ENCODE results near the gene TGFBR3L. TPM values are rescaled to one million over a fixed set of nuclear protein-coding genes. Genes with fewer than 3 reads are reported as not detected.

Gene TGFBR3L
- total RNA-seq, 1 donor: 0.86 TPM

DNA sequence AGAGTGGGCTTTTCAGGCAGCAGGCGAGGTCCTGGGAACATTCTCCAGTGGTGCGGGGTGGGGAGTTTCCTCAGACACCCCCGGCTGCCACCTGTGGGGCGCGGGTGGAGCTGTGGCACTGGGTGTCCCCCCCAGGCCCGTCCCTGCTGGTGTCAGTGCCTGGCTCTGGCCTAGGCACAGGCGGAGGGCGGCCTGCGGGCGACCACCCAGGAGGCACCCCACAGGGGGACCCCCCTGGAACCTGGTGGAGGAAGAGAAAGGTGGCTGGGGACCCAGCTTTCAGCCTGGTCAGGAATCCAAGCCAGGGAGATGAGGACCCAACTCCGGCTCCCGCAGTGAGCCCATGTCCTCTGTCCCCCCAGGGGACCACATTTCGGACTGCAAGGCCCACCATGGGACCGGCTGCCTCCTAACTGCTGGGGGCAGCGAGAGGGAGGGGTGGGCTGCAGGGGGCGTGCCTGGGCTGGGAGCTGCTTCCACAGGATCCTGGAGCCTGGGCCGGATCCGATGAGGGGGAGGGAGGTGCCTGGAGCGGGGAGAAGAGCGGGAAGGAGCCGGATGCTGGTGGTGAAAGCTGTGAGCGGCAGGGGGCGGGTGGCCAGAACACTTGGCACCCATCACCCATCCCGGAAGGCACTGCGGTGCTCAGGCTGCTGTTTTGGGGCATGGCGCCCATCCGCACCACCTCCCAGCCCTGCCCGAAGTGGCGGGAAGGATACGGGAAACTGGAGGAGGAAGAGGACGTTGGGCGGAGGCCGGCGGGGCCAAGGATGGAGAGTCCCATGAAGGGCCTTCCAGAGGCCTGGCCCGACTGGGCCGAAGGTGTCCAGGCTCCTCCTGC is 16.8 kb downstream of the TGFBR3L start:
- DNase-seq (ENCODE audit: low read depth): no peak
- H3K4me3 ChIP-seq (ENCODE audit: low read depth, low read length): no peak overlapping the region
- TF ChIP-seq, protein P1, sequence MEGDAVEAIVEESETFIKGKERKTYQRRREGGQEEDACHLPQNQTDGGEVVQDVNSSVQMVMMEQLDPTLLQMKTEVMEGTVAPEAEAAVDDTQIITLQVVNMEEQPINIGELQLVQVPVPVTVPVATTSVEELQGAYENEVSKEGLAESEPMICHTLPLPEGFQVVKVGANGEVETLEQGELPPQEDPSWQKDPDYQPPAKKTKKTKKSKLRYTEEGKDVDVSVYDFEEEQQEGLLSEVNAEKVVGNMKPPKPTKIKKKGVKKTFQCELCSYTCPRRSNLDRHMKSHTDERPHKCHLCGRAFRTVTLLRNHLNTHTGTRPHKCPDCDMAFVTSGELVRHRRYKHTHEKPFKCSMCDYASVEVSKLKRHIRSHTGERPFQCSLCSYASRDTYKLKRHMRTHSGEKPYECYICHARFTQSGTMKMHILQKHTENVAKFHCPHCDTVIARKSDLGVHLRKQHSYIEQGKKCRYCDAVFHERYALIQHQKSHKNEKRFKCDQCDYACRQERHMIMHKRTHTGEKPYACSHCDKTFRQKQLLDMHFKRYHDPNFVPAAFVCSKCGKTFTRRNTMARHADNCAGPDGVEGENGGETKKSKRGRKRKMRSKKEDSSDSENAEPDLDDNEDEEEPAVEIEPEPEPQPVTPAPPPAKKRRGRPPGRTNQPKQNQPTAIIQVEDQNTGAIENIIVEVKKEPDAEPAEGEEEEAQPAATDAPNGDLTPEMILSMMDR (IDR thresholded peaks at IDR 0.05; ENCODE audit: insufficient read depth, low read depth, low read length): no peak

DNA sequence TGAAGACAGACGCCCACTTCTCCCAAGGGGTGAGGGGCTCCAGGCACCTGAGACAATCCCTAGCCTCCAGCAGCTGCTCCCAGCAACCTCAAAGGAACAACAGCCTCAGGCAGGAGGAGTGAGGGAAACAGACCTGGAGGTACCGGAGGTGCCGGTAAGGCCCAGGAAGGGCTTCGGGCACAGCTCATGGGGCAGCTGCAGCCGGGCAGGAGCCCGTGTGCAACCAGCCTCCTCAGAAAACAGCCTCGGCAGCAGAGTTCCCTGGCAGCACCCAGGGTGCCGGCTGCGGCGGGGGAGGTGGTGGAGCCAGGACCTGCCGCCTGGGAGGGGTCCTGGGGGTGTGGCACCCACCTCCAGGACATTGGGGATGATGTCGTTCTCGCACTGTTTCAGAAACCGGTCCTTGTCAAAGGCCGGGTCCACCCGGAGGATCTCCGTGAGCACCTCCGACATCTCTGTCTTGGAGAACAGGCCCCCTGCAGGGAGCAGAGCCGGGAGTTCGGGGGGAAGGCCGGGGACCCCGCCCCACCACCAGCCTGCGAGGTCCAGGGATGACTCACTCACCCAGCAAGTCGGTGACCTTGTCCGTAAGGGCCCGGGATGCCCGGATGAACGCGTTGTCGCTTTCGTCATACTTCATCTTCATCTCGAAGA is 17.8 kb downstream of the TGFBR3L start:
- TF ChIP-seq, protein P1 (IDR thresholded peaks at IDR 0.05; ENCODE audit: insufficient read depth, low read depth, low read length): no peak
- no peak for DNase-seq (ENCODE audit: low read depth)
- no peak overlapping the region for H3K4me3 ChIP-seq (ENCODE audit: low read depth, low read length)

DNA sequence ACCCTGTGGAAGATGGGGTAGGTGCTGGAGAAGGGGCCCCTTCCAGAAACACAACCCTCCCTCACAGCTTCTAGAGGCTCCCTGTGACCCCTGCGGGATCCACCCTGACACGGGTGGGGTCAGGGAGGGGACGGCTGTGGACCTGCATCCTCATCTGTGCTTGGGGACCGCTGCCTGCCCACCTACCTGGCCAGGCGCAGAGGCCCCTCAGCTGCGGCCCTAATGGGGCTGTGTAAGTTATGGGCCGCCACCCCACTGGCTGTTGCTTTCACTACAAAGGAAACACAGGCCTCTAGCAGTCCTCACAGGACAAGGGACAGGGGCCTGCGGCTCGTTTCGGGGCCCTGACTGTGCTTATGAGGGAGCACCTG is 18.3 kb downstream of the TGFBR3L start:
- no peak overlapping the region for H3K4me3 ChIP-seq (ENCODE audit: low read depth, low read length)
- no peak for DNase-seq (ENCODE audit: low read depth)
- TF ChIP-seq, protein P1 (IDR thresholded peaks at IDR 0.05; ENCODE audit: insufficient read depth, low read depth, low read length): no peak

DNA sequence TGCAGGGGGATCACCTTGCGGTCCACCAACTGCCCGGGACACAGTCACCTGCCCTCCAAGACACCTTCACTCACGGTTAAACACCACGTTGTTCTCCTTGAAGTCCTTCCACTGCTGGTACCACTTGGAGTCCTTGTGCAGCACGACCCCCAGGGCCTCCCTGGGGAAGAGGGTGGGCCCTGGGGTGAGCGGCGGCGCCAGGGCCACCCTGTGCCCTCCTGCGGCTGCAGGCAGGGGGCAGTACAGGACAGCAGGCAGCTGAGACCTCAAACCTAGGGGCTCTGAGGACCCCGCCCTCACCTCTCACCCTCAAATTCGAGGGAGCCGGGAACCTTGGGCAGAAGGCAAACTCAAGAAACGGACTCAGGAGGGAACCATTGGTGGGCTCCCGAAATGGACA is 18.8 kb downstream of the TGFBR3L start:
- TF ChIP-seq, protein P1 (IDR thresholded peaks at IDR 0.05; ENCODE audit: insufficient read depth, low read depth, low read length): peak; percentile 31
- DNase-seq (ENCODE audit: low read depth): no peak
- H3K4me3 ChIP-seq (ENCODE audit: low read depth, low read length): no peak overlapping the region

- TF ChIP-seq, protein P1 (IDR thresholded peaks at IDR 0.05; ENCODE audit: insufficient read depth, low read depth, low read length): no peak
- DNase-seq (ENCODE audit: low read depth): no peak
- H3K4me3 ChIP-seq (ENCODE audit: low read depth, low read length): no peak overlapping the region
Measured at GRCh38 chr19:7933828-7934725, 19.4 kb downstream of the TGFBR3L start.

DNA sequence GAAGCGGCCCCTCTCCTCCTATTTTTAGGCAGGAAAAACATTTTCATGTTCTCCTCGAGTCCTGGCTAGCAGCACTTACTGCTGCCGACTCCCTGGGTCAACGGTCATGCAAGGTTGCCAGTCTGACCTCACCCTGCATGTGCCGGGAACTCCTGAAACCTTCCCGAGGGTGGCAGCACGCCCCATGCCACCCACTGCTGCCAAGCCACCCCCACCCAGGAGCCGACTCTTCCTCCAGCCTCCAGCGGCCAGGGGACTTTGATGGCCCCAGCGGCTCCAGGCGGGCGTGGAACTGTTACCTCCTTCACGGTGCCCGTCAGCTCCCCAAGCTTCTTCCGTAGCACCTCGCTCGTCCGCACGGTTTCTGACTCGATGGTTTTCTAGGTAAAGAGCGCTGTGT is 20.1 kb downstream of the TGFBR3L start:
- H3K4me3 ChIP-seq (ENCODE audit: low read depth, low read length): no peak overlapping the region
- TF ChIP-seq, protein P1 (IDR thresholded peaks at IDR 0.05; ENCODE audit: insufficient read depth, low read depth, low read length): no peak
- no peak for DNase-seq (ENCODE audit: low read depth)

Data from fibroblast of villous mesenchyme (primary cell).